HG03342 (cell line): Measurements from ENCODE around the gene CEP170B.
"Not testable (repeated sequence)": the region's sequence is repeated elsewhere in the genome, so short reads cannot be mapped to it uniquely, and the experiment has no call there.

Source experiments
- ATAC-seq: cut with Tn5 transposase; IDR thresholded peaks from one replicate; pipeline ENCODE4 v1.9.1; 2021; ENCODE audit warnings: mild to moderate bottlenecking, moderate library complexity; ENCODE audit not compliant: unreplicated experiment

CEP170B gene

GRCh38 chr14:104888489-104889374 is 23.7 kb downstream of the CEP170B start:
- no peak for ATAC-seq

GRCh38 chr14:104889375-104889757 is 24.3 kb downstream of the CEP170B start:
- ATAC-seq = no peak

DNA sequence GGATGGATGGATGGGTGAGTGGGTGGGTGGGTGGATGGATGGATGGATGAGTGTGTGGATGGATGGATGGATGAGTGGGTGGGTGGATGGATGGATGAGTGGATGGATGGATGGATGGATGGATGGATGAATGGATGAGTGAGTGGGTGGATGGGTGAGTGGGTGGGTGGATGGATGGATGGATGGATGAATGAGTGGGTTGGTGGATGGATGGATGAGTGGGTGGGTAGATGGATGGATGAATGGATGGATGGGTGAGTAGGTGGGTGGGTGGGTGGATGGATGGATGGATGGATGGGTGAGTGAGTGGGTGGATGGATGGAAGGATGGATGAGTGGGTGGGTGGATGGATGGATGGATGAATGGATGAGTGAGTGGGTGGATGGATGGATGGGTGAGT is 25.2 kb downstream of the CEP170B start:
- ATAC-seq = not testable (repeated sequence)

- no peak for ATAC-seq
Measured at GRCh38 chr14:104891121-104891551, 26.1 kb downstream of the CEP170B start.

DNA sequence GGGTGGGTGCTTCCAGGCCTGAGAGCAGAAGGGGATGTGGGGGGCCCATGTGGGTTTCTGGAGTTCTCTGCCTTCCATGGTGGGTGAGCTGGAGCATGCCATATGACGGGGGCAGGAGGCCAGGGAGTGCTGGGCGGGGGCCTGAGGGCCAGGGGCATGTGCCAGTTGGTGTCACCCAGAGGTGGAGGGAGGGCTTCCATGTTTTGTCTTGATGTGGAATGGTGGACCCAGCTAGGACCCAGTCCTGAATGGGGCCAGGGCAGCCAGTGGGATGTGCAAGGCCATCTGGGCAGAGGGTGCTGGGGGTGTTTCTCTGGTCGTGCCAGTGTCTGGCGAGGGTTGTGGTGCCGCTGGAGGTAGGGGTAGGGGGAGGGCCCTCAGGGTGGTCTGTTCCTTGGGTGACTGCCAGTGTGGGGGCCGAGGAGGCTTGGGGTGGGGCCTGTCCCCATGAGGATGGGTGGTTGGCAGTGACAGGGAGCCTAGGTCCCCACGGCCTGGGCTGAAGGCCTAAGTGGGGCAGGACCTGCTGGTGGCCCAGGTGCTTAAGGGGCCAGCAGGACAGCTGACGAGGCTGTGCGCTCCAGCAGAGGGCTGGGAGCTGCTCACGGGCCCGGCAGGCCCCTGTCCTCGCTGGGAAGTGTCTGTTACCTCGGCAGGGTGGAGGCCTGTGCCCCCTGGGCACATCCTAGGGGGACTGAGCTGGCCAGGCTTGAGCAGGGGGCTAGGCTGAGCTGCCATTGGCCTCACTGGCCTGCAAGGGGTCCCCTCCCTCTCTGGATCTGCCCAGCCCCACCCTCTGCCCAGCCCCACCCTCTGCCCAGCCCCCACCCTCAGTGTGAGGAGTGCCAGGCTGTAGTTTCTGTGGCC is 26.8 kb downstream of the CEP170B start:
- ATAC-seq = no peak

- no peak for ATAC-seq
Measured at GRCh38 chr14:104892531-104893434, 27.7 kb downstream of the CEP170B start.

DNA sequence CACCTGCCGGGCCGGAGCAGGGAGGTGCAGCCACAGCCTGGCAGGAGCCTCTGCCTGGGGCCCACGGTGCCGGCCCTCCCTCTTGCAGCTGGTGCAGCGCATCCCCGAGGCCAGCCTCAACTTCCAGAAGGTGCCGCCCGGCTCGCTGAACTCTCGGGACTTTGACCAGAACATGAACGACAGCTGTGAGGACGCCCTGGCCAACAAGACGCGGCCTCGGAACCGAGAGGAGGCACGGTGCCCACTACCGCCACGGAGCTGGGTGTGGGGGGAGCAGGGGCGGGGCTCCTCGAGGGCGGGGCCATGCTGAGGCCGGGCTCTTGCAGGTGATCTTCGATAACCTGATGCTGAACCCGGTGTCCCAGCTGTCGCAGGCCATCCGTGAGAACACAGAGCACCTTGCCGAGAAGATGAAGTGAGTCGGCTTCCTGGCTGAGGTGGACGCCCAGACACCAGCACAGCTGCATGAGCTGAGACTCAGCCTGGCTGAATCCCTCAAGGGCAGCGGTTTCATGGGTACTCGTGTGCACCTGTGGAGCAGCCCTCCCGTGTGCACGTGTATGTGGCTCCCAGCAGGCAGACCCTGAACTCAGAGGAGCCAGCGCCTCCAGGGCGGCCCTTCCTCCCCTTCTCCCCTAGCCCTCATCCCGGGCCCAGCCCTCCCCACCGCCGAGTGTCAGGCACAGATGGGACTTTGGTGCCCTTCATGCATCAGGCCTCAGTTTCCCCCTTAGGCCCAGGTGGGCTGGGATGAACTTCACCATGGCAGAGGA is 28.6 kb downstream of the CEP170B start:
- no peak for ATAC-seq

- no peak for ATAC-seq
Measured at GRCh38 chr14:104894331-104895206, 29.5 kb downstream of the CEP170B start.

DNA sequence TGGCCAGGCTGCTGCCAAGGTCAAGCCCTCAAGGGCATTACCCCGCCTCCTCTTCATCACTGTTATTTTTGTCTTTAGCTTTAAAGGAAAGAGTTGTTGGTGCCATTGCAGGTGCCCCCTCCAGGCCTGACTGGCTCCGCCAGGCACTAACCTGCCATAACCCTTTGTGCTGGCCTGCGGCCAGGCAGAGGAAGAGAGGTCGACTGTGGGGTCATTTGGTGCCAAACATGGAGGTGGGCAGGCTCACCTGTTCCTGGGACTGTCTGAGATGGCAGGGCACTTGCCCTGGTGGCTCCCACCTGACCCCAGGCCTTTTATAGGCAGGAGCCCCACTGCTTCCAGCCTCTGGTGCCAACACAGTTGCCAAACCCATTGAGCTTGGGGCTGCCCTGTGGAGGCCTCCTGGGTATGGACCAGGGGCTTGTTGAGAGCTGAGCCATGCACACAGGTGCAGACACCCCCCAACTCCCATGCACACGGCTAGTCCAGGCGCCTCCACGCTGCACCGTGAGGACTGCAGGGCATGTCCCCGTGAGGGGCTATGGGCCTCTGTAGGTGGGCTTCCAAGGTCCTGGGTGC is 30.2 kb downstream of the CEP170B start:
- ATAC-seq = no peak

GRCh38 chr14:104895786-104896661 is 31.0 kb downstream of the CEP170B start:
- ATAC-seq = no peak

- no peak for ATAC-seq
Measured at GRCh38 chr14:104897330-104898194, 32.5 kb downstream of the CEP170B start.

DNA sequence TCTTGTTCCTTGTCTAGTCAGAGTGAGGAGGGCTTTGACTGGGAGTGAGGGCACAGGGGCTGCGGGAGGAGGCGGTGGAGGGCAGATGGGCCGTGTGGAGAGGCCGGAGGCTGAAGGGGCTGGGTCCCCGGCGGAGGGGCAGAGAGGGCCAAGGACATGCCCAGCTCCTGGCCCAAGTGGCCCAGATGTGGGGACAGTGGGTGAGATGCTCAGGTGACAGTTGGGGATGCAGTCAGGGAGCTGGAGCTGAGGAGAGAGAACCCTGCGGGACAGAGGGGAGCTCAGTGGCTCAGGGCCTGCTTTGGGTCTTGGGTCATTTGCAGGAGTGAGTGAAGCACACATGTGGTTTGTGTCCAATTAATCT is 33.1 kb downstream of the CEP170B start:
- no peak for ATAC-seq

- ATAC-seq = no peak
Measured at GRCh38 chr14:104898870-104899510, 33.9 kb downstream of the CEP170B start.

- no peak for ATAC-seq
Measured at GRCh38 chr14:104899781-104900180, 34.7 kb downstream of the CEP170B start.

DNA sequence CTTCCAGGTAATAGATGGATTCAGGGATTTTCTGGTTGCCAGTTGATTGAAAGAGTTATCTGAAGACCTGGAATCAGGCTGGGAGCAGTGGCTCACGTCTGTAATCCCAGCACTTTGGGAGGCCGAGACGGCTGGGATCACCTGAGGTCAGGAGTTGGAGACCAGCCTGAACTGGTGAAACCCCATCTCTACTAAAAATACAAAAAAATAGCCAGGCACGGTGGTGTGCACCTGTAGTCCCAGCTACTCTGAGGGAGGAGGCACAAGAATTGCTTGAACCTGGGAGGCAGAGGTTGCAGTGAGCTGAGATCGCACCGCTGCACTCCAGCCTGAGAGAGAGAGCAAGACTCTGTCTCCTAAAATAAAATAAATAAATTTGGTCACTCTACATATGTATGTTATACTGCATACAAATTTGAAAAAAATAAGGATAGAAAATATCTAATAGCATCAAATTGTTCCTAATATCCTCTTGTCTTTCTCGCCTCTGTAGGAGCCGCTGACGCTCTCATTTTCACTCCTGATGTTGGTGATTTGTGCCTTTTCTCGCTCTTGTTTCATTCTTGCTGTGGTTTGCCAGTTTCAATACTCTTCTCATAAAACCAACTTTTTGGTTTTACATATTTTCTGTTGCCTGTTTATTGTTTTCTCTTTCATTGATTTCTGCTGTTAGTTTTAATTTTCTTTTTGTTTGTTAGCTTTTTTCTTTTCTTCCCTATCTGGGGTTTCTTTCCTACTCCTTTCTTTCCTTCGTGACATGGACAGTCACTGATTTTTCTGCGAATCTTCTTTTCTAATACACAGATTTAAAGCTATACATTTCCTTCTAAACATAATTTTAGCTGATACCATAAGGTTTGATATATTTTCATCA is 35.8 kb downstream of the CEP170B start:
- no peak for ATAC-seq
